IMR-90 (cell line): Measurements from ENCODE around the gene KLF2. TPM values are rescaled to one million over a fixed set of nuclear protein-coding genes. Genes with fewer than 3 reads are reported as not detected.

Experiments
- ATAC-seq: fragments of 200-7000 bp; cut with Tn5 transposase; 2 replicates; pipeline ENCODE4 v1.9.1; 2020; ENCODE audit warnings: low read depth, mild to moderate bottlenecking, moderate library complexity
- BruUV-seq: library from RNA; stranded (reverse); fragments of 400-500 nt; replicated peaks from 2 replicates; lab custom pipeline; 2021; lab: Mats Ljungman, UMichigan
- CTCF ChIA-PET: fragments of 300-600 bp; formaldehyde crosslinking; extraction: SDS; loops from one replicate; lab custom pipeline; 2021; ENCODE audit warnings: antibody characterized with exemption; lab: Yijun Ruan, JAX
- POLR2A ChIA-PET: fragments of 300-600 bp; sonication (Branson Sonifier 250); formaldehyde crosslinking; loops from one replicate; lab custom pipeline; 2022; ENCODE audit warnings: antibody characterized with exemption; ENCODE audit not compliant: unreplicated experiment; lab: Charles Lee
- DNase-seq: peaks from one replicate; pipeline ENCODE4 v3.0.0; 2013
- H2AFZ ChIP-seq: replicated peaks from 2 replicates; pipeline ENCODE3; 2013; ENCODE audit warnings: low read length, mild to moderate bottlenecking; ENCODE audit not compliant: poor library complexity
- H2AK5ac ChIP-seq: 2 replicates; pipeline ENCODE4 v1.6.1; 2013; ENCODE audit warnings: low read depth, low read length, inconsistent platforms
- H2AK9ac ChIP-seq: replicated peaks from 2 replicates; pipeline ENCODE3; 2013; ENCODE audit warnings: mild to moderate bottlenecking, low read depth, low read length, moderate library complexity; ENCODE audit not compliant: poor library complexity
- H2BK120ac ChIP-seq: 2 replicates; pipeline ENCODE4 v1.6.1; 2013; ENCODE audit warnings: low read depth, low read length, inconsistent platforms
- H2BK15ac ChIP-seq: 3 replicates; pipeline ENCODE4 v1.6.1; 2013; ENCODE audit warnings: low read depth, low read length, inconsistent platforms
- H2BK20ac ChIP-seq: 2 replicates; pipeline ENCODE4 v1.6.1; 2013; ENCODE audit warnings: low read depth, mild to moderate bottlenecking, inconsistent platforms, low read length, moderate library complexity
- H2BK5ac ChIP-seq: 2 replicates; pipeline ENCODE4 v1.6.1; 2013; ENCODE audit warnings: mild to moderate bottlenecking, low read depth, low read length, inconsistent platforms; ENCODE audit not compliant: poor library complexity, severe bottlenecking
- H3K14ac ChIP-seq: replicated peaks from 2 replicates; pipeline ENCODE4 v1.6.1; 2013; ENCODE audit warnings: low read depth, low read length, inconsistent platforms
- H3K18ac ChIP-seq: 2 replicates; pipeline ENCODE4 v1.6.1; 2013; ENCODE audit warnings: low read depth, low read length, control low read depth
- H3K23ac ChIP-seq: 2 replicates; pipeline ENCODE4 v1.6.1; 2013; ENCODE audit warnings: low read depth, low read length, inconsistent platforms
- H3K27ac ChIP-seq: 2 replicates; pipeline ENCODE4 v1.5.1; 2013; ENCODE audit warnings: mild to moderate bottlenecking, control low read depth, low read length; ENCODE audit not compliant: insufficient read depth
- H3K27me3 ChIP-seq: 2 replicates; pipeline ENCODE4 v1.6.1; 2013; ENCODE audit warnings: low read length; ENCODE audit not compliant: control insufficient read depth, insufficient read depth
- H3K36me3 ChIP-seq: 2 replicates; pipeline ENCODE4 v1.6.1; 2013; ENCODE audit warnings: low read length, mixed read lengths; ENCODE audit not compliant: control insufficient read depth, insufficient read depth
- H3K4ac ChIP-seq: 2 replicates; pipeline ENCODE4 v1.6.1; 2013; ENCODE audit warnings: low read depth, low read length, inconsistent platforms
- H3K4me1 ChIP-seq: 2 replicates; pipeline ENCODE4 v1.6.1; 2013; ENCODE audit warnings: low read length, mixed read lengths; ENCODE audit not compliant: control insufficient read depth, insufficient read depth
- H3K4me2 ChIP-seq: 2 replicates; pipeline ENCODE4 v1.6.1; 2013; ENCODE audit warnings: low read depth, mild to moderate bottlenecking, control low read depth, low read length, moderate library complexity
- H3K4me3 ChIP-seq: 2 replicates; pipeline ENCODE4 v1.5.1; 2013; ENCODE audit warnings: low read depth, mild to moderate bottlenecking, control low read depth, low read length, moderate library complexity; ENCODE audit not compliant: insufficient read depth
- H3K56ac ChIP-seq: 2 replicates; pipeline ENCODE4 v1.6.1; 2013; ENCODE audit warnings: low read length, inconsistent platforms; ENCODE audit not compliant: insufficient read depth; ENCODE audit errors: extremely low read depth
- H3K79me1 ChIP-seq, 2 experiments: 2 replicates each; pipeline ENCODE4 v1.6.1; 2013; ENCODE audit warnings: low read length in 2 of 2, inconsistent platforms in 1 of 2, low read depth in 1 of 2
- H3K9ac ChIP-seq: 2 replicates; pipeline ENCODE4 v1.6.1; 2013; ENCODE audit warnings: low read depth, low read length, control low read depth
- H3K9me1 ChIP-seq: 2 replicates; pipeline ENCODE4 v1.6.1; 2013; ENCODE audit warnings: low read length, inconsistent platforms; ENCODE audit not compliant: insufficient read depth
- H3K9me3 ChIP-seq: 2 replicates; pipeline ENCODE4 v1.6.1; 2013; ENCODE audit warnings: low read length; ENCODE audit not compliant: control insufficient read depth, insufficient read depth
- H4K20me1 ChIP-seq: 2 replicates; pipeline ENCODE4 v1.6.1; 2013; ENCODE audit warnings: low read length, inconsistent platforms; ENCODE audit not compliant: insufficient read depth
- H4K5ac ChIP-seq: 2 replicates; pipeline ENCODE4 v1.6.1; 2013; ENCODE audit warnings: mild to moderate bottlenecking, low read depth, low read length, control low read depth
- H4K8ac ChIP-seq, 2 experiments: 2 replicates each; pipeline ENCODE4 v1.6.1; 2013; ENCODE audit warnings: low read depth in 2 of 2, low read length in 2 of 2, control low read depth in 1 of 2, inconsistent platforms in 1 of 2
- H4K91ac ChIP-seq: 2 replicates; pipeline ENCODE4 v1.6.1; 2013; ENCODE audit warnings: low read depth, low read length, inconsistent platforms; ENCODE audit not compliant: insufficient read depth
- BHLHE40 ChIP-seq: fragments of 150-350 bp; IDR thresholded peaks from 2 replicates; pipeline ENCODE4 v1.6.1; 2016; ENCODE audit warnings: mild to moderate bottlenecking, low read depth, low read length
- CTCF ChIP-seq: conservative IDR thresholded peaks from 2 replicates; pipeline ENCODE4 v1.5.1; 2012; ENCODE audit warnings: mild to moderate bottlenecking, low read depth, low read length, improper control_type of control experiment
- MAZ ChIP-seq: IDR thresholded peaks from 2 replicates; pipeline ENCODE4 v1.6.1; 2012; ENCODE audit warnings: low read depth, mild to moderate bottlenecking, low read length, improper control_type of control experiment, moderate library complexity, borderline replicate concordance
- RFX5 ChIP-seq: IDR thresholded peaks from 2 replicates; pipeline ENCODE4 v1.8.0; 2012; ENCODE audit warnings: low read depth, mild to moderate bottlenecking, low read length, moderate library complexity
- WGBS, 2 experiments: methylation state at CpG; one replicate each; pipeline versions ENCODE4 v1.1.5 to v1.1.7; 2013; ENCODE audit warnings: missing lambda C conversion rate in 2 of 2; ENCODE audit not compliant: insufficient read length in 1 of 2; ENCODE audit errors: extremely low coverage in 2 of 2; 5-methylcytosine and 5-hydroxymethylcytosine counted together
- dilution Hi-C: fragments of 300-500 bp; cut with HindIII; formaldehyde crosslinking; loops from one replicate; pipeline ENCODE4 v1.14.3; 2018; ENCODE audit warnings: low sequenced_read_pairs; ENCODE audit not compliant: unreplicated experiment
- in situ Hi-C: fragments of 300-500 bp; cut with MboI; formaldehyde crosslinking; loops from 3 replicates; pipeline ENCODE4 v1.14.3; 2019; ENCODE audit warnings: low sequenced_read_pairs, inconsistent platforms, mixed read lengths
- intact Hi-C: fragments of 100-400 bp; cut with micrococcal nuclease; formaldehyde crosslinking; loops from 2 replicates; pipeline ENCODE4 v1.10.0; 2022
- polyA plus RNA-seq, 3 experiments: library from polyadenylated mRNA; depleted of rRNA; stranded (reverse); fragments of >200 nt; gene quantifications; 2 replicates each; pipeline ENCODE4 v1.2.3, GENCODE V29; 2012; ENCODE audit warnings: low replicate concordance in 1 of 3
- total RNA-seq: library from RNA; depleted of rRNA; stranded (reverse); fragments of >200 nt; gene quantifications from 2 replicates; pipeline ENCODE4 v1.2.3, GENCODE V29; 2012

Gene KLF2
- total and polyA plus RNA-seq, 2 of the 4 experiments (the other 2 are of a cell fraction): 1.1 to 34.4 TPM

GRCh38 chr19:16365300-16365996 is 40.8 kb downstream of the KLF2 start:
- Histone ChIP-seq H3K18ac (no peak overlapping the region), H3K9me3 (no peaks in the 10 kb centered on the region), H3K4me1 (no peaks in the 10 kb centered on the region), H3K56ac (no peak overlapping the region), H3K14ac (no peak overlapping the region), H3K4ac (no peak overlapping the region), H4K5ac (no peak overlapping the region), H4K91ac (no peak overlapping the region), H3K27ac (no peak overlapping the region), H2AK5ac (no peak overlapping the region), H2AFZ (no peak overlapping the region), H3K79me1 (peaks cover 7% of the 10 kb centered on the region in 2 experiments; a peak in 2 of 4 replicates), H4K8ac (no peak overlapping the region), H3K23ac (no peak overlapping the region), H2BK15ac (no peak overlapping the region), H2AK9ac (peak overlapping the region; percentile 50), H3K4me2 (no peak overlapping the region), H3K27me3 (no peaks in the 10 kb centered on the region), H2BK5ac (no peak overlapping the region), H2BK20ac (no peak overlapping the region), H3K9ac (no peak overlapping the region), H2BK120ac (no peak overlapping the region), H3K9me1 (peaks cover 6% of the 10 kb centered on the region), H3K36me3 (no peaks in the 10 kb centered on the region), H4K20me1 (0 out of 2 replicates have a peak, but pooled peaks cover 3% of the 10 kb centered on the region), H3K4me3 (no peak overlapping the region)
- no TSS peak for BruUV-seq
- in situ Hi-C loops: no loop called here
- no peak for TF ChIP-seq BHLHE40
- TF ChIP-seq RFX5: no peak
- no peak for TF ChIP-seq MAZ
- no peak for TF ChIP-seq CTCF
- intact Hi-C loops: no loop called here
- WGBS, 2 experiments: 92% methylated on average over 4 of the region's 12 CpGs; no CpG with 5 or more reads in 1 of the 2 experiments
- ATAC-seq (no peak), DNase-seq (no peak)
- ChIA-PET CTCF (no interaction called here), POLR2A (no interaction called here)
- dilution Hi-C loops: no loop called here
